H1 (cell line): ENCODE measurements around the gene CFAP58. TPM values are rescaled to one million over a fixed set of nuclear protein-coding genes. Genes with fewer than 3 reads are reported as not detected.
A peak's percentile ranks its signal among the peaks of the same experiment; 100 is the strongest.

ENCODE experiments used
- RNF2 ChIP-seq: fragments of 200-900, 300-1000 bp; sonication (generic); IDR thresholded peaks from 2 replicates; pipeline ENCODE4 v1.7.1; 2016; ENCODE audit warnings: borderline replicate concordance, low read depth, mild to moderate bottlenecking, antibody characterized with exemption, low read length; ENCODE audit not compliant: poor library complexity, severe bottlenecking; ENCODE audit errors: missing control alignments
- SP1 ChIP-seq: IDR thresholded peaks from 2 replicates; pipeline ENCODE4 v1.6.1; 2011; ENCODE audit warnings: low read depth, low read length
- TAF1 ChIP-seq: IDR thresholded peaks from 2 replicates; pipeline ENCODE4 v1.6.1; 2011; ENCODE audit warnings: mild to moderate bottlenecking, low read depth, low read length
- polyA plus RNA-seq, 7 experiments: library from polyadenylated mRNA; depleted of rRNA in 3 of 7; stranded (reverse) in 5 of 7; unstranded in 2 of 7; fragments of >200 nt in 5 of 7; fragments of 200-250 nt in 2 of 7; gene quantifications; 1 replicate in 5 of 7; 2 replicates in 1 of 7; 4 replicates in 1 of 7; pipeline versions ENCODE4 v1.2.1 to v1.2.3, GENCODE V29; 2011 to 2013; ENCODE audit warnings: missing spikeins in 2 of 7, mixed read lengths in 2 of 7
- total RNA-seq: library from RNA; stranded (reverse); fragmentation: NEBNext Ultra II Directional; extraction: Animal tissue kit (Norgen Biotek cat#: 25700); gene quantifications from 2 replicates; pipeline ENCODE4 v1.2.1, GENCODE V29; 2021
- TF ChIP-seq, protein P1 (sequence below): IDR thresholded peaks from 2 replicates; pipeline ENCODE4 v1.6.1; 2012; ENCODE audit warnings: low read length, inconsistent platforms

CFAP58 gene
- total and polyA plus RNA-seq, 2 of the 8 experiments (the other 6 are each of a cell fraction or from before 2014, with no cell fraction given) = 0.32 to 0.71 TPM

DNA sequence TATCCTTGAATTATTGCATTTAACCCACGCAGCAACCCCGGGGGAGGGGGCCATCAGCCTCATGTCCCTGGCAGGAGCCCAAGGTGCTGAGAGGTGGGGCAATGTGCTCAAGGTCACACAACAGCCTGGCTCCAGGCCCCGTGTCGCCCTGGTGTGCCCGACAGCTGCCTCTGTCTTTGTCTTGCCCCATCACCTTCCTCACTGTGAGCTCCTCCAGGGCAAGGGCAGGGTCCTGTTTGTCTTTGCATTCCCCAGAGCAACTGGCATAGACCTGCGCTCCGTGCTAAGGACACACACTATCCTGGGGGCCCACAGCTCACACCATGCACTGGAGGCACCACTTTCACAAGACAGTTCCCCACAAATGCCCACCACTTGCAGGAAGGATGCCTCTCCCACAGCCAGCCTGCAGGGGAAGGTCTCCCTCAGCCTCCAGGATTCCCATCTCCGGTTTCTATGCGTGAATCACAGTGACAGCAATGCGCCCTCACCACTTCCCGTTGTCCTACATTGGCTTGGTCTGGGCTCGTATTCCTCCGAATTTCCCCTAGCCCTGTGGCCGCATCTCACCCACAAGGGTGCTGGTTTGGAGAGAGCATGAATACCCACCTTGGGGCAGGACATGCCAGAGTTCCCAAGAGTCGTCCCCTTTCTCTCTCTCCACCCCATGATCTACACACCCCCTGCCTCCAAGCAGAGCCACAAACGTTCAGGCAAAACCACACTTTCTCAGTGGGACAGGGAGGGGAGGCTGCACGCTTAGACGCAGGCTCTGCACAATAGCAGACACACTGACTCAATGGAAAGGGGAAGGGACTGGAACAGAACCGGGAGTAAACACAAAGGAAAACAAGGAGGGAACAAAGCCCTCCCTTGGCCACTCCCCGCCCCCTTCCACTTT, 25.6 kb upstream of the CFAP58 start (continued):
- TF ChIP-seq, protein P1, sequence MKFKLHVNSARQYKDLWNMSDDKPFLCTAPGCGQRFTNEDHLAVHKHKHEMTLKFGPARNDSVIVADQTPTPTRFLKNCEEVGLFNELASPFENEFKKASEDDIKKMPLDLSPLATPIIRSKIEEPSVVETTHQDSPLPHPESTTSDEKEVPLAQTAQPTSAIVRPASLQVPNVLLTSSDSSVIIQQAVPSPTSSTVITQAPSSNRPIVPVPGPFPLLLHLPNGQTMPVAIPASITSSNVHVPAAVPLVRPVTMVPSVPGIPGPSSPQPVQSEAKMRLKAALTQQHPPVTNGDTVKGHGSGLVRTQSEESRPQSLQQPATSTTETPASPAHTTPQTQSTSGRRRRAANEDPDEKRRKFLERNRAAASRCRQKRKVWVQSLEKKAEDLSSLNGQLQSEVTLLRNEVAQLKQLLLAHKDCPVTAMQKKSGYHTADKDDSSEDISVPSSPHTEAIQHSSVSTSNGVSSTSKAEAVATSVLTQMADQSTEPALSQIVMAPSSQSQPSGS = no peak
- TF ChIP-seq RNF2 (no peak), SP1 (peak; percentile 5; the same call in 1 of the 2 replicates), TAF1 (peak; percentile 58)
- TF ChIP-seq, all 59 proteins: peak for 8
